C4-2B (cell line): ENCODE data around the gene YBX3.

ENCODE experiments used
- CTCF ChIP-seq: fragments of 450-650 bp; conservative IDR thresholded peaks from 2 replicates; pipeline ENCODE4 v1.5.1; 2017; ENCODE audit warnings: mild to moderate bottlenecking
- ZFX ChIP-seq: fragments of 450-650 bp; IDR thresholded peaks from 2 replicates; pipeline ENCODE4 v1.6.1; 2017

DNA sequence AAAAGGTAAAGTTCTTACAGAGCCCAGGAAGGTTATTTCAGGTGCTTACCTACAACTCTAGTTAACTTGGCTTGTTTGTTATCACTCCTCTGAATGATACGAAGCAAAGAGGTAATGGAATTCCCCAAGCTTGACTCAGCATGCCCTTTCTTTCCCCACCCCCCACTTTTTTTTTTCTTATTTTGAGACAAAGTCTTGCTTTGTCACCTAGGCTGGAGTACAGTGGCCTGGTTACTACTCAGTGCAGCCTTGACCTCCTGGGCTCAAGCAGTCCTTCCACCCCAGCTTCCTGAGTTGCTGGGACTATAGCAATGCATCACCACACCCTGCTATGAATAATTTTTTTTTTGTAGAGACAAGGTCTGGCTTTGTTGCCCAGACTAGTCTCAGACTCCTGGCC lies 17.1 kb upstream of the YBX3 start:
- no peak for TF ChIP-seq CTCF
- no peak for TF ChIP-seq ZFX
